ENCODE data around the gene COG5. TPM values are rescaled to one million over a fixed set of nuclear protein-coding genes. Genes with fewer than 3 reads are reported as not detected.

Gene COG5
- total RNA-seq, 1 experiment from 2014 or later = 31.1 TPM

DNA sequence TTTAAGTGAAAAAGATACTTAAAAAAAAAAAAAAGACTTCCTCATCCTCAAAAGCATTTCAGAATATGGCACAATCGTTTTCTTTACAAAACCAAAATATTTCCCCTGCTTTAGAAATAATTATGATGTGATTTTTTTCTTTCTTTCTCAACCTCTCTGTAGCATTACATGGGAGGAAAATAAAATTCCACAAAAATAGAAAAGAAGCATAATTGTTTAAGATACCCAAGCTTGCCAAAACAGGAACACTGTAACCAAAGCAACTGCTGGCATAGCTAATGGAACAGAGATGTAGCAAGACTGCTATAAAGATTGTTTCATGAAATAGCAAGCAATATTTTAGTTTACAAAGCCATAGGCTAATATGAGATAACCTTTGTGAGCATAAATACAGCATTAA is 169.4 kb downstream of the COG5 start:
- DNase-seq (ENCODE audit: low read depth) = no peak

GRCh38 chr7:107392830-107393229 is 170.9 kb downstream of the COG5 start:
- DNase-seq (ENCODE audit: low read depth) = no peak

DNA sequence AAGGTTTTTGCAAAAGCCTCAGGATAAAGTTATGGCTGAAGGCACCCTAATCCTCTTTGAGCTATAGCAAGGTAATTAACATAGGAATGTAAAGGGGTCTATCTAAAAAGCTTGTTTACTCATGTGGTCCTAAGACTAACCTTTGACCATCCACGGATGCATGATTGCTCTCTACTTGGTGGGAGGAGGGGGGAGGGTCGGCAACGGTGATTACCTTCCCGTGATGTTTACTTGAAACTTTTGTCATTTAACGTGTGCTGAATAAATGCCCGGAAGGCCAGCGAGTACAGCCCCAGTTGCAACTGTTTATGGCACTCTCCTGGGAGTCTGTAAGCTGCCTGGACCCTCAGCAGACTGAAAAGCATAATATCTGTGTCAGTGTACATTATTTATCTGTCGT is 172.8 kb downstream of the COG5 start:
- DNase-seq (ENCODE audit: low read depth) = no peak

- DNase-seq (ENCODE audit: low read depth) = no peak
Observed at GRCh38 chr7:107388604-107389003, 175.1 kb downstream of the COG5 start.

DNA sequence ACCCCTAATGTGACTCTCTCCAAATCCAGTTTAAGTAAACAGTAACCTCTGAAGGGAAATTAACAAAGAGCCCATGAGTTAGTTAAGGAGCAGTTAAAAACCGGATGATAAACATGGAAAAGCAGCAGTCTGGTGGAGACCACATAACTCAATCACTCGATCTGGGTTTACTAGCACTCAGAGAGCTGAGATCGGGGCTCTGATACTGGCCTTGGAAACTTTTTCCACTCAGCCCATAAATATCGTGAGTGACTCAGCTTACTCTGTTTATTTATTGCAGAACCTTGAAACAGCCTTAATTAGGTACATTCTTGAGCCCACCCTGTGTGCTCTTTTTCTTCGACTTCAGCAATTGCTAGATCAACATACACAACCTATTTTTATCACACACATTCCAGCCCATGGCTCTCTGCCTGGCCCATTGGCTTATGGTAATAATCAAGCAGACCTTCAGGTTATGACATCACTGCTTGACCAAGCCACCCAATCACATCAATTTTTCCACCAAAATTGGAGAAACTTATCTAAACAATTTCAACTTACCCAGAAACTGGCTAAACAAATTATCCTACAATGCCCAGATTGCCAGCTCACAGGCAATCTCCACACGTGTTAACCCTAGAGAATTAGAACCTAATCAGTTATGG is 176.0 kb downstream of the COG5 start:
- peak; percentile 34 for DNase-seq (ENCODE audit: low read depth)

- DNase-seq (ENCODE audit: low read depth) = peak; percentile 17
Observed at GRCh38 chr7:107387128-107387527, 176.6 kb downstream of the COG5 start.

- no peak for DNase-seq (ENCODE audit: low read depth)
Observed at GRCh38 chr7:107386548-107387102, 177.1 kb downstream of the COG5 start.

GRCh38 chr7:107384025-107384424 is 179.7 kb downstream of the COG5 start:
- DNase-seq (ENCODE audit: low read depth) = no peak

DNA sequence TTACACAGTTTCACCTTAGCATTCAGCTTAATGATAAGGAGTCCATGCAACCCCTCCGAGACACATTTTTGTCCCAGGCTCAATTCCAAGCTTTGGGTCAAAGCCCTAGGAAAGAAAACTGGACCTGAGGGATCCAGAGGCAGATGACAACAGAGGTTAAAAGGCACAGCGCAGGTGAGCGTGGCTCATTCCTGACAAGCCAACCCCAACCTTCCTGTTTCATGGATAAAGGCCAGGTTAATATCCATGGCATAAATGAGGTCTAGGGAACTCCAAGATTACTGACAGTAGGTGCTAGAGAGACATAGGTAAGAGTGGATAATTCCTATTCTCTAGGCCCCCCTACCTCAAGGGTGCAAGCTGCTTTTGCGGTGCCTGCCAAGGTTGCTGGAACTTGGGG is 180.5 kb downstream of the COG5 start:
- no peak for DNase-seq (ENCODE audit: low read depth)

GRCh38 chr7:107381453-107381852 is 182.3 kb downstream of the COG5 start:
- no peak for DNase-seq (ENCODE audit: low read depth)

- DNase-seq (ENCODE audit: low read depth) = no peak
Observed at GRCh38 chr7:107373354-107373753, 190.4 kb downstream of the COG5 start.

DNA sequence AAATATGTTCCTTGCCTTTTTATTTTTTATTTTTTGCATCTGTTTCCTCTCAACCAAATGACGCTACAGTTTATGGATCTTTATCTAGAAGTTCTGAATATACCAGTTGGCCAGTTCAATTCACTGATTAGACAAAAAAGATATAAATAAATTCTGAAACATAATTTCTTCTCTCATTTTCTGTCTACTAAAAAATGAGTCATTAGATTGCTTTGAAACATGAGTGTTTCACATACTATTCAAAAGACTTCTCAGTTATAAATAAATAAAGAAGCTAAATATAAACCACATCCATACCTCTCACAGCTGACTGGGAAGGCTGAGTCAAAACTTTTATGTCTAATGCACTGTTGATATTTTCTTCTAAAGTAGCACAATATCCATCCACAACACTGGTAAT is 191.4 kb downstream of the COG5 start:
- peak; percentile 73 for DNase-seq (ENCODE audit: low read depth)

DNA sequence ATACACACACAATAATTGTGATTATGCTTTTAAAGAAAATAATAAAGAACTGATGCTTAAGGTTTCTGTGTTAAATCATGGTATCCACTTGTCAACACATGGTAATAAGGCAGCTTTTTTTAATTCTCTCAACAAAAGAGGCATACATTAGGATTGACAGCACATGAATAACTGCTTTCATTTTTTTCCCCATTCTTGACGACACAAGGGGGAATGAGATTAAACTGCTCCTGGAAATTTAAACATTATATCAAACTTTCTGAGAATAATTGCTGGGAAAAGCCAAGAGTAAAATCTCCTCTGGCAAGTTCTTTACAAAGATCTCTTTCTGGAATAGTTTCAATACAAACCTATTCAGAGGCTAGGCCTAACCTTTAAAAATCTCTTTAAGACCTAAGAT is 192.9 kb downstream of the COG5 start:
- DNase-seq (ENCODE audit: low read depth) = no peak

DNA sequence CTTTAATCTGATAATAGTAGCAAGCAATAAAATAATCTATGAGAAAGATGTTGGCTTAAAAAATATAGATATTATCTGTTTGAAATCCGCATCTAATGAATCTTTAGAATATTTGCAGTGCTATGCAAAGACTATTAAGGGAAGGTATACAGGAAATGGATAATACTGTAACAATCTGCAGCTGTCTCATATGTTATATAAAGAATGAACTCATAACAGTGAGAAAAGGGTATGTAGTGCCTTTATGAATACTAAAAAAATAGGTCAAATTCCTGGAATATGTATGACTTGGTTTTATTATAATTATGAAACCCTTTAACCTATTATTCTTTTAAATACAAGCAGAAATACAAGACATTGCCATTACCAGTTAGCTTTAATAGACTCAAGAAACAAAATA is 198.9 kb downstream of the COG5 start:
- DNase-seq (ENCODE audit: low read depth) = no peak

- DNase-seq (ENCODE audit: low read depth) = peak; percentile 9
Observed at GRCh38 chr7:107359520-107360316, 204.0 kb downstream of the COG5 start.

DNA sequence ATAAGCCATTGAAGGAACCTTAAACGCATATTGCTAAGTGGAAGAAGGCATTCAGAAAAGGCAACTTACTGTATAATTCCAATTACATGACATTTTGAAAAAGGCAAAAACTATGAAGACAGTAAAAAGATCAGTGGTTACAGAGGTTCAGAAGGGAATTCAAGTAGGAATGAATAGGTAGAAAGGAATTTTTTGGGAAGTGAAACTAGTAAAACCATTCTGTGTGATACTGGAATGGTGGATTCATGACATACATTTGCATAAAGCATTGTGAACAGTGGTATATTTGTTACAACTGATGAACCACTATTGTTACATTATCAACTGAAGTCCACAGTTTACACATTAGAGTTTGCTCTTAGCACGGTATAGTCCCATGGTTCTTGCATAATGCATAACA is 208.1 kb downstream of the COG5 start:
- peak; percentile 43 for DNase-seq (ENCODE audit: low read depth)

DNA sequence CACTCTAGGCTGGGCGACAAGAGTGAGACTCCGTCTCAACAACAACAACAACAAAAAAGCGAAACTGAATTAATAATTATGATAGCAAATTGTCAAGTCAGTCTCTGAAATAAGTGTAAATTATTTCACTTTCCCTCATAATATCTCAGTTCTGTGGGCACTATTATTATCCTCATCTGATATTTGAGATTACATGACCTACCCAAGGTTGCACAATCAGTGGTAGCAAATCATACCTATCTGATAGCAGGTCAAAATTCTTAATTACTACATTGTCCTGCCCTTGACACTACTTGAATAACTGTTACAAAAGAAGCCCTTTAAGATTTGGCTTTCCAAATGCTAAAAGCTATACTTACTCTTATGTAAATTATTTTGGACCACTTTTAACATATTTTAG is 209.1 kb downstream of the COG5 start:
- no peak for DNase-seq (ENCODE audit: low read depth)

DNA sequence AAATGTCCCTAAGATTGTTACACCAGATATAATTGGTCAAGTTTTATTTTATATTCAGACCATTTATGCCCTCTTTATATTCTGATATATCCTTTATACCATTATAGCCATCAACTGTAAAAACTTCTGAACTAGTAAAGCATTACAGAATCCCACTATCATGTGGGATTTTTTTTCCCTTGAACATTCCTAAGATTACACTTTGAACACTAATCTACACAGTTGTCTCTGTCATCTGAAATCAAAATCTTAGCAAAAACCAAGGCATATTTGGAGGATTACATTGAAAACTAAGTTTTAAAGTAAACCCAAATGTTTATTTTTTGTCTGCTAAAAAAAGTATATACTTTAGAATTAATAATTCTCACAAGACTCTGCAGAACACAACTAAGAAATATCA is 210.0 kb downstream of the COG5 start:
- peak; percentile 31 for DNase-seq (ENCODE audit: low read depth)

DNA sequence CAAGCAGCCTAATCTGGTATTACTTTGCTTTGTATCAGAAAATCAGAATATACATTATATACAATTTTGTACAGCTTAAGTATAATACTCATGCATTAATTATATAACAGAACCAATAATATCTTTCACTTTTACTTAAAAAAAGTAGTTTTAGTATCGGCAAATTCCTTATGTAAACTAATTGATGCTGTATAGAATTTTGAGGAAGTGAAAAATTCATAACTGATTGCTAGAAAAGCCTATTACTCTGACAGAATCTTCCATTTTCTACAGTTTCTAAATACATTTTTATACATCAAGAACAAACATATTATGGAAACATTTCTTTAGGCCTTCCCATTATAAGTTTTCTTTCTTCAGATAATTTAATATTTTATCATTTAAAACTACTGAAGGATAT is 217.8 kb downstream of the COG5 start:
- no peak for DNase-seq (ENCODE audit: low read depth)

- no peak for DNase-seq (ENCODE audit: low read depth)
Observed at GRCh38 chr7:107344799-107345198, 218.9 kb downstream of the COG5 start.

GRCh38 chr7:107344286-107344685 is 219.4 kb downstream of the COG5 start:
- no peak for DNase-seq (ENCODE audit: low read depth)

GRCh38 chr7:107338080-107338479 is 225.6 kb downstream of the COG5 start:
- DNase-seq (ENCODE audit: low read depth) = no peak

Measured in LHCN-M2 (cell line).